ENCODE data around the gene MFSD6L.

MFSD6L gene

DNA sequence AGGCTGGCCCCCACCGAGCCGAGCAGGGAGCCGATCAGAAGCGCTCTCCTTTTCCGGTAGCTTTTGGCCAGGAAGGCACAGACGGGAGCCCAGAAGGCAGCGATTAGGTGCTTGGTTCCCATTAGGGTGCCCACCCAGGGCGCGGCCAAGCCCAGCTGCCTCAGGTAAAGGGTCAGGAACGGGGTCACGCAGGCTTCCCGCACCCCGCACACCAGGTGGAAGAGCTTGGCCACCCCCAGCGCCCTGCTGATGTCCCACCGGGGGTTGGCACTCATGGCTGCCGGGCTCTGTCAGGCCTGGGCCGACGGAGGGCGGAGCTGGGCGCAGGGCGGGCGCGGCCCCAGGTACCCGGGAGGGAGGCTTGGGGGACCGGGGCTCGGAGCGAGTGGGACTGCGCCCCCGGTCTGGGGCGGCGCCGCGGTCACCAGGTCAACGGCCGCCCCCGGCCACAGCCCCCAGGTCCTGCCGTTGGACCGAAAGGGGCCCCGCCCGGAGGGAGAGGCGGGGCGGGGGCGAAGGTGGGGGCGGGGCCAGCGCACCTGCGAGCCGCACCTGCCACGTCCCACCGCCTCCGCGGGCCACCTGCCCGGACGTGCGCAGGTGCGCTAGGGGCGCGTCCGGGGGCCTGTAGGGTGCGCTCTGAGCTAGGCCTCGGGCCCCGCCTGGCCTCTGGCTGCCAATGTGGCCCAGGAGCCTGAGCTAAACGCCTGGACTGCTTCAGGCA, at the start of gene MFSD6L:
TSS of gene MFSD6L (minus strand) at position 520 of the 724 bp plus-strand sequence. CDS start at position 275, 245 bp downstream.
- no peak for DNase-seq (ENCODE audit: low read depth, low spot score)

DNA sequence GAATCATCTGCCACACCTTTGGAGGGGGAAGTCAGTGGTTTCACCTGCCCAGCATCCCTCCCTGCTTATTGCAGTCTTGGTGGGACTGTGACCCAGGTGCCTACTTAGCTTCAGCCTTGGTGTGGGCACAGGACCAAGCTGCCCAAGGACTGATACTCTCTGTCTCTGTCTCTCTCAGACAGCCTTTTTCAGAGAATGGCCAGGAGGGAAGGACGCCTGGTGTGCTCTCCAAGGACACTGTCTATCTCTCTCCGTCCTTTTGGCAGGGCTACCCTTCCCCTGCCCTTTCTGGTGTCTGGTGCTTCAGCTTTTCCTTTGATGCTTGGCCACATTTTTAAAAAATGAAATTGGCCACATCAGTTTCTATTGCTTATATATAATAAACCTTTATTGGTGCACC, 48.7 kb upstream of the MFSD6L start:
- DNase-seq (ENCODE audit: low read depth, low spot score) = no peak

GRCh38 chr17:8846768-8847211, 47.6 kb upstream of the MFSD6L start:
- DNase-seq (ENCODE audit: low read depth, low spot score) = peak; percentile 73

DNA sequence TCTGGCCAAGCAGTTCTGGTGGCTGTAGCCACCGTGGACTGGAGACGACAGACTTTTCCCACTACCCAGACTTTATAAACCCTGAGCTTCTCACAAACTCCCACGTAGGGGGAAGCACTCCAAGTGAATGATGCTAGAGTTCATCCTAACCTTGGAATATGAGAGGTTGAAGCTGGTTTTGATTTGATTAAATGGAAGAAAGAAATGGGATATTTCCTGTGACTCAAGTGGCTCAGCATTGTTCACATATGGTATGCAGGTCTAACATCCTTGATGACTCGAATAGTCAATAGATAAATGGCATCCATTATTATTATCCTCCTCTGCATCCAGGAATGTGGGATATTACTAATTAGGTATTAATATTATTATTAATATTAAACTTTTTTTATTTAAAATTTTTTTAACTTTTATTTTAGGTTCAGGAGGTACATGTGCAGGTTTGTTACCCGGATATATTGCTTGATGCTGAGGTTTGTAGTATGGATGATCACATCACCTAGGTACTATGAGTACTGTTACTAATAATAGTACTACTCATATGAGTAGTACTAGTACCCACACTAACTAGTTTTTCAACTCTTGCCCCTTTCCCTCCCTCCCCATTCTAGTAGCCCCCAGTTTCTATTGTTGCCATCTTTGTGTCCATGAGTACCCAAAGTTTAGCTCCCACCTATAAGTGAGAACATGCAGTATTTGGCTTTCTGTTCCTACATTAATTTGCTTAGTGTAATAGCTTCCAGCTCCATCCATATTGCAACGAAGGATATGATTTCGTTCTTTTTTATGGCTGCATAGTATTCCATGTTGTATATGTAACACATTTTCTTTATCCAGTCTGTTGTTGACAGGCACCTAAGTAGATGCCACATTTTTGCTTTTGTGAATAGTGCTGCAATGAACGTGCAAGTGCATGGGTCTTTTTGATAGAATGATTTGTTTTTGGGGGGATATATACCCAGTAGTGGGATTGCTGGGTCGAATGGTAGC, 45.4 kb upstream of the MFSD6L start:
- no peak for DNase-seq (ENCODE audit: low read depth, low spot score)

DNA sequence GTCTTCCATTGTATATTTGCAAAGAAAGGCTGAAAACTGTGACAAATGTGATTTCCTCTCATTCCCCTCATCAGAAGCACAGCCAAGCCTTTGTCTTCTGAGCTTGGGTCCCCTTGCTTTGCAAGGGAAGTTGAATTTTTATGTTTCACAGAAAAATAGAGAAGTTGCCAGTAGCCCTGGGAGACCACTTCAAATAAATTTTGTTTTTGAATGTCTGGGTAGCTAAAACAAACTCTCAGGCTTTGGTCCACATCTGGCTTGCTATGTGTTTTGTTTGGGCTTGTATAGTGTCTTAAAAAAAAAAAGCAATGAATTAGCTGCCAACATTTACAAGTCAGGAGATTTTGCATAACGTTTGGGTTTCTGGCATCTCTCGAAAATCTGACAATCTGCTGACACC, 44.2 kb upstream of the MFSD6L start:
- DNase-seq (ENCODE audit: low read depth, low spot score) = no peak

- no peak for DNase-seq (ENCODE audit: low read depth, low spot score)
These were observed 42.7 kb upstream of the MFSD6L start for GRCh38 chr17:8841844-8842243.

- no peak for DNase-seq (ENCODE audit: low read depth, low spot score)
These were observed 40.3 kb upstream of the MFSD6L start for GRCh38 chr17:8839410-8839935.

DNA sequence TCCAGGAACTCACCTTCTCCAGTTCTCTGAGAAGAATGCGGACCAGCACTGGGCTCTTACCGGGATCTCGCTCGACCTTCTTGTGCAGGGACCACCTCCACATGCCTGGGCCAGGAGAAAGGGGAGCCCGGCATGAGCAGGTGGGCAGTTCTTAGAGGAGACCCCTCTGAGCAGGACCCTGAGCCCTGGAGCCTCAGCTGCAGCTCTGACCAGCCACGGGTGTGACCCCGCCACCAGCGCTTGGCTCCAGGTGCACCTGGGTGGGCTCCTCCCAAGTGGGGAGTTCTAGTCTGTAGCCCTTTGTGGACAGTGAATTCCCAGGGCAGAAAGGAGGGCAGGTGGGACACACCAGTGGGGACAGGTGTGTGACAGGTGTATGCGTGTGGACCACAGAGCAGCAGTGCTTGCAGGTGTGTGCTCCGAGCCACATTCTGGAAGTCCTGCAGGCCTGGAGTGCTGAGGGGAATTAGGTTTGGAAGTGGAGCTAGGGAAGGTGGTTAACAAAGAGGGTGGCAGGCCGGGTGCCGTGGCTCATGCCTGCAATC, 39.5 kb upstream of the MFSD6L start:
- no peak for DNase-seq (ENCODE audit: low read depth, low spot score)

DNA sequence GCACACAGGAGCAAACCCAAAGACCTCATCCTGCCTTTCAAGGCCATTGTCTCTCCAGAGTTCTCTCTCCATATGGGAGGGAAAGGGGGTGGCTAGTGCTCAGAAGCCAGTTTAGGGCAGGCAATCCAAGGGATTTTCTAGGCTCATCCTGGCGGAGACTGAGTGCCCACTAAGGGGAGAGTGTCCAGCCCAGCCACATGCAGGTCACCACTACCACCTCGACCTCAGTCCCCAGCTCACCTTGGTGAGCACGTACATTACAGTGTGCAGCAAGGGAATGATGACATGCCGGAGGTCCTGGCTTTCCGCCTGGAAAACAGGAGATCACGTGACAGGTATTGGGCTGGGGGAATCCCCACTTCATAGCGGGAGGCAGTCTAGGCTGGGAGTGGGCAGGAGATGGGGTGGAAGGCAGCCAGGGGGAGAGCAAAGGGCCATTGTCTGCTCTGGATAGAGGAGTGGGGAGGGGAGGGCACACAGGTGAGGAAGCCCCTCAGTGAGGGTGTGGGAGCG, 38.5 kb upstream of the MFSD6L start:
- DNase-seq (ENCODE audit: low read depth, low spot score) = no peak

- no peak for DNase-seq (ENCODE audit: low read depth, low spot score)
These were observed 37.8 kb upstream of the MFSD6L start for GRCh38 chr17:8836821-8837562.

DNA sequence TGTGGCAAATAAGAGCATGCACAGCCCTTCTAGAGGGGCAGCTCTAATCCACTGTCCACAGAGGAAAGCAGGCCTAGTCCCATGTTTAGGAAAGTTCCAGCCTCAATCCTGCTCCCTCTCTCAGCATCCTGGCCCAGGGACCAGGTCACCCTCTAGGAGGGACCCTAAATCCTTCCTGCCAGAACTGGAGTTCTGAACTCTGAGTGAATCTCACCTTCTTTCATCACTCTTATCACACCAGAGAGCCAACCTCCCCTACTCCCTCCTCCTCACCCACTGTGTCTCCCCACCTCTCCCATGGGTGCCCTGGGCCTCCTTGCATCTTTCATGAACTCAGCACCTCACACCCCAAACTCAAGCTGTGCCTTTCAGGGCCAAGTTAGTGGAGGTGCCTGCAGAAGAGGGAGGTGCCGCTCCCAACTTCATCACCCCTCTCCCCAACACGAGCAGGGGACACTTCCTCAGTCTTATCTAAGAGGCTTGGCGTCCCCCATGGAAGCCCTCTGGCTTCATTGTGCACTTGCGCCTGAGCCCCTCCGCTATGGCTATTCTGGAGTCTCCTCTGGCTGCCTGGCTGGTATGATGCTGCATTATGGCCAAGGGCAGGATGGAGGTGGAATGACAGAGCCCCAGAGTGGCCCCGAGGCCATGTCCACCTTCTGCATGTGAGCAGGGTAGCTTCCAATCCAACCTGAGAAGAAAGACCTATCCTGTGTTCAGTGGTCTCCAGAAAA, 36.6 kb upstream of the MFSD6L start:
- DNase-seq (ENCODE audit: low read depth, low spot score) = no peak

DNA sequence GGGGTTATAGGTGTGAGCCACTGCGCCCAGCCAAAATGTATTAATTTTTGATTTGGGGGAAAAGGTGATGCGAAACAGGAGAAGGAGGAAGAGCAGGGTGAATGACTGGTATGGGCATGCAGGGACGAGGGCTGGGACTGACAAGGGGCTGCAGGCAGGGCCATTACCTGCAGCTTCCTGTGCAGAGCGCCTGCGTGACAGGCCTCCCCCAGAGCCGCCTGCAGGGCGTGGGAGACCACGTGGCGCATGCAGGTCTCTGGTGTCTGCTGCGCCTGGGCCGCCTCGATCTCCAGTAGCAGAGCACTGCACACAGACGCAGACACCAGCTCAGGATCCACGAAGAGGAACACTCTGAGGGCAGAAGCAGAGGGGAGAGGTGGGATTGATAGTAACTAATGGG, 35.9 kb upstream of the MFSD6L start:
- no peak for DNase-seq (ENCODE audit: low read depth, low spot score)

DNA sequence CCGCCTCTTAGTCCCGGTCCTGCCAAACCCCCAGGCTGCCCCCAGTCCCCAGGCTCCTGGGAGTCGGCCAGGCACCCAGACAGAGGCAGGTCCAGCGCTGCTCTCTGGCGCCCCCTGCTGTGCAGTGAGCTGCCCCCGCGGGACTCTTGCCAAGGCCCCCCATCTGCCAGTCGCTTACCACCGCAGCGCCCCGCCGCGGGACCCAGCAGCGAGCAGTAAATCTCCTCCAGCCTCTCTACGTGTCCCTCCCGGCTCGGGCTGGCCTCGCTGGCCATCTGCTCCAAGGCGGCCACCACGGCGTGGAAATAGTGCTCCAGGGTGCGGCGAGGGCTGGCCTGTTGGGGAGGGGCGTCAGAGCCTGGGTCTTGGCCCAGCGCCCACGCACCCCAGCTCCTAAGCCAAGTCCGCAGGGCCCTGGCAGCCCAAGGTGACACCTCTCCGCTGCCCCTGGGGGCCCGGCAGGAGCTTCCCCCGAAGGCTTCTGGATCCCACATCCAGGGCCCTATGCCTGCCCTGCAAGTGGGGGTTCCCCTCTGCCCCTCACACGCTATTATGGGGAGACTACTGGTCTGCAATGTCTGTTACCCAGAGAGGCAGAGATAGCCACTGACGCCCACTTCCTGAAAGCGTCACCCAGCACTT, 33.7 kb upstream of the MFSD6L start:
- DNase-seq (ENCODE audit: low read depth, low spot score) = no peak

GRCh38 chr17:8831234-8831849, 32.2 kb upstream of the MFSD6L start:
- no peak for DNase-seq (ENCODE audit: low read depth, low spot score)

GRCh38 chr17:8830141-8830540, 31.0 kb upstream of the MFSD6L start:
- DNase-seq (ENCODE audit: low read depth, low spot score) = no peak

GRCh38 chr17:8829036-8829941, 30.1 kb upstream of the MFSD6L start:
- DNase-seq (ENCODE audit: low read depth, low spot score) = no peak

- DNase-seq (ENCODE audit: low read depth, low spot score) = no peak
These were observed 29.3 kb upstream of the MFSD6L start for GRCh38 chr17:8828517-8828875.

DNA sequence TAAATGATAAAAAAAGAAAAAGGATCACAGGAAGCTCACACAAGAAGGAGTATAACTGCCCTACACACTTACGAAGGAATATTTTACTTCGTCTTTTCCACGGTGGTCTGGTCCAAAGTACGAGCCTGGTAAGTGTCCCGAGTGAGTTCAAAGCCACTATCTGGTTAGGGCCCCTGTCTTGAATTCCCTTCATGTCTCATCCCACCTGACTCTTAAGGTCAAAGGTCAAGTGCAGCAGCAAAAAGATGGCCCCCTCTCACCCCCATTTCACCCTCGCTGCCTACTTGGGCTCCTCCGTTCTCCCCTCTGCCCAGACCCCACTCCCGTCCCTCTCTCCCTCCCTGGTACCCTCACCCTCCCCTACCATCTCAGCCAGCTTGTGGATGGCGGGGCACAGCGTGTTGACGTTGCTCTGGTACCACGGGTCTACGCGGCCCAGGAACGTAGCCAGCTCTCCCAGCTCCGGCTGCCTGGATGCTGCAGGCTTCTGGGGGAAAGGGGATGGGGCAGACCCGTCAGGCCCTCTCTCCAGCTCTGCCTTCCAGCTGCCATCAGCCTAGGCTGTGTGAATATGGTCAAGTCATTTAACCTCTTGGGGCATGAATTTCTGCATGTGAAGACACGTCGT, 27.8 kb upstream of the MFSD6L start:
- no peak for DNase-seq (ENCODE audit: low read depth, low spot score)
